ENCODE results near the gene HOXB4. TPM values are rescaled to one million over a fixed set of nuclear protein-coding genes. Genes with fewer than 3 reads are reported as not detected.

Gene HOXB4
- total RNA-seq, 1 experiment from 2014 or later, result 0.04 TPM

DNA sequence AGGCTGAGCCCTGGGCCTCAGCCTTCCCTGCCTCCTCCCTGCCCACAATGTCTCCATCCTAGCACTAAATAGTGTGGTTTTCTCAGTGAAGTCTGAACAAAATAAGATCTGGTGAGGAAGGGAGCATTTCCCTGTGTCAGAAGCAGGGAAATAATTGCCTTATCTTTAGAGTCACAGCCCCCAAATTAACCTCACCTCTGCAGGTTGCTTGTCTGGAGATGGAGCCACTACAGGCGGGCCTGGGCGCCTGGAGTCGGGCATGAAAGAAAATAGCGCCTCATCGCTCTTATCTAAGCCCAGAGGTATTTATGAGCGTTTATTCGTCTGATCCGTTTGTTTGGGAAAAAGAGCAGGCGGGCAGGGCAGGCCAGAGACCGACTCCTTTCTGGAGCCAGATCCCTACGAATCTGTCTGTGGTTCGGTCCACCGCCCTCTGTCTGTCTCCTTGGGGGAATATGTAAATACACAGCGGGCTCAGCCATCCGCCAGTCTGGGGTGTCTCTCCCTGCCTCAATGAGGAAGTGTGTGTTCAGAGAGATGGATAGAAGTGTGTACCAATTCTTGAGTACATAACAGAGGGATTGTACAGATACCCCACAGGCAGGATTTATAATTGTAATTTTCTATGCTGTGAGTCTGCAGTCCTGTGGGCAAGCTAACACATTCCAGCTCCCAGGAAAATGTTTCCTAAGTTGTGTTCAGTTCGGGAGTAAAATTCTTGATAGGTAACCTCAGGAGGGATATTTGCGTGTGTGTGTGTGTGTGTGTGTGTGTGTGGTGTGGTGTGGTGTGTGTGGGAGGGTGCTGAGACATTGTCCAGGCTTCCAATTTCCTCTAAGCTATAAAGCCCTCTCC, 22.3 kb upstream of the HOXB4 start:
- Mint-ChIP-seq H3K4me1 (peaks cover 30% of the 10 kb centered on the region), H3K36me3 (peaks cover 2% of the 10 kb centered on the region; the same call in 1 of the 2 replicates), H3K27me3 (ENCODE audit: low read depth) (peaks cover 100% of the 10 kb centered on the region; the same call in 1 of the 2 replicates), H3K4me3 (no peak overlapping the region), H3K9me3 (no peaks in the 10 kb centered on the region), H3K27ac (no peak overlapping the region)
- ChIA-PET POLR2A (no interaction called here), CTCF (interaction anchor here (1.2 to 1.6 kb wide), 4 partner anchors 12 to 248 kb away, joined by 4 to 5 read pairs (median 4); no protein-coding TSS in a partner anchor)
- TF ChIP-seq FOXK1 (CRISPR knock-in tag; IDR thresholded peaks at IDR 0.05) (no peak), TCF7 (CRISPR knock-in tag; IDR thresholded peaks at IDR 0.05; ENCODE audit: low read depth) (no peak), FOXJ3 (CRISPR knock-in tag; IDR thresholded peaks at IDR 0.05; ENCODE audit: borderline replicate concordance) (no peak)
- DNase-seq (ENCODE audit: low spot score) (no peak), ATAC-seq (no peak)

DNA sequence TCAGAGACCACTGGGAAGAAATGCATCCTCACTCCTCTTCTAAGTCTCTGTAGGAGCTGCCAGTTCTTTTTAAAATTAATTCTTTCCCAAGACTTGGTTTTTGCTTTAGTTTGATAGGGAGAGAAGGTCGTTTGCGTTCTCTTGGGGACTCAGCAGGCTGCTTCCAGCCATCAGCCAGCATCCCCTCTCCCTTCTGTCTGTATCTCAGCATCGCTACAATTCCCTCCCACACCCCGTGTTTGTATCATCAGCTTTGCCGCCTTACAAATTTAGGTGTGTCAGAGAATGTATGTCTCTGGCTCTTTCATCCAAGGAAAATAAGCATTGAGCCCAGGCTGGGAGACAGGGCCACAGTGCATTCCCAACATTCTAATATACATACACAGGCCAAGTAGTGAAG, 21.2 kb upstream of the HOXB4 start:
- DNase-seq (ENCODE audit: low spot score), result no peak
- TF ChIP-seq ZNF416 (CRISPR knock-in tag; IDR thresholded peaks at IDR 0.05) (no peak), ETV6 (CRISPR knock-in tag; IDR thresholded peaks at IDR 0.05) (no peak), JUN (CRISPR knock-in tag; IDR thresholded peaks at IDR 0.05) (no peak), E2F1 (CRISPR knock-in tag; IDR thresholded peaks at IDR 0.05) (no peak), FOXJ3 (CRISPR knock-in tag; IDR thresholded peaks at IDR 0.05; ENCODE audit: borderline replicate concordance) (no peak), CBFB (CRISPR knock-in tag; IDR thresholded peaks at IDR 0.05; ENCODE audit: low read depth) (no peak), ZNF219 (CRISPR knock-in tag; IDR thresholded peaks at IDR 0.05; ENCODE audit: borderline replicate concordance) (no peak), IRF2 (CRISPR knock-in tag; IDR thresholded peaks at IDR 0.05; ENCODE audit: borderline replicate concordance, low read depth) (no peak), MAX (CRISPR knock-in tag; IDR thresholded peaks at IDR 0.05) (no peak), JAZF1 (CRISPR knock-in tag; IDR thresholded peaks at IDR 0.05) (no peak), RORB (CRISPR knock-in tag; IDR thresholded peaks at IDR 0.05) (no peak), ZNF423 (CRISPR knock-in tag; IDR thresholded peaks at IDR 0.05) (no peak), NFE2L1 (CRISPR knock-in tag; IDR thresholded peaks at IDR 0.05) (no peak), ZNF121 (CRISPR knock-in tag; IDR thresholded peaks at IDR 0.05) (no peak), TEAD1 (CRISPR knock-in tag; IDR thresholded peaks at IDR 0.05) (no peak)
- TF ChIP-seq, protein P1, sequence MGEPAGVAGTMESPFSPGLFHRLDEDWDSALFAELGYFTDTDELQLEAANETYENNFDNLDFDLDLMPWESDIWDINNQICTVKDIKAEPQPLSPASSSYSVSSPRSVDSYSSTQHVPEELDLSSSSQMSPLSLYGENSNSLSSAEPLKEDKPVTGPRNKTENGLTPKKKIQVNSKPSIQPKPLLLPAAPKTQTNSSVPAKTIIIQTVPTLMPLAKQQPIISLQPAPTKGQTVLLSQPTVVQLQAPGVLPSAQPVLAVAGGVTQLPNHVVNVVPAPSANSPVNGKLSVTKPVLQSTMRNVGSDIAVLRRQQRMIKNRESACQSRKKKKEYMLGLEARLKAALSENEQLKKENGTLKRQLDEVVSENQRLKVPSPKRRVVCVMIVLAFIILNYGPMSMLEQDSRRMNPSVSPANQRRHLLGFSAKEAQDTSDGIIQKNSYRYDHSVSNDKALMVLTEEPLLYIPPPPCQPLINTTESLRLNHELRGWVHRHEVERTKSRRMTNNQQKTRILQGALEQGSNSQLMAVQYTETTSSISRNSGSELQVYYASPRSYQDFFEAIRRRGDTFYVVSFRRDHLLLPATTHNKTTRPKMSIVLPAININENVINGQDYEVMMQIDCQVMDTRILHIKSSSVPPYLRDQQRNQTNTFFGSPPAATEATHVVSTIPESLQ (CRISPR knock-in tag; IDR thresholded peaks at IDR 0.05), result no peak
- TF ChIP-seq, protein P2, sequence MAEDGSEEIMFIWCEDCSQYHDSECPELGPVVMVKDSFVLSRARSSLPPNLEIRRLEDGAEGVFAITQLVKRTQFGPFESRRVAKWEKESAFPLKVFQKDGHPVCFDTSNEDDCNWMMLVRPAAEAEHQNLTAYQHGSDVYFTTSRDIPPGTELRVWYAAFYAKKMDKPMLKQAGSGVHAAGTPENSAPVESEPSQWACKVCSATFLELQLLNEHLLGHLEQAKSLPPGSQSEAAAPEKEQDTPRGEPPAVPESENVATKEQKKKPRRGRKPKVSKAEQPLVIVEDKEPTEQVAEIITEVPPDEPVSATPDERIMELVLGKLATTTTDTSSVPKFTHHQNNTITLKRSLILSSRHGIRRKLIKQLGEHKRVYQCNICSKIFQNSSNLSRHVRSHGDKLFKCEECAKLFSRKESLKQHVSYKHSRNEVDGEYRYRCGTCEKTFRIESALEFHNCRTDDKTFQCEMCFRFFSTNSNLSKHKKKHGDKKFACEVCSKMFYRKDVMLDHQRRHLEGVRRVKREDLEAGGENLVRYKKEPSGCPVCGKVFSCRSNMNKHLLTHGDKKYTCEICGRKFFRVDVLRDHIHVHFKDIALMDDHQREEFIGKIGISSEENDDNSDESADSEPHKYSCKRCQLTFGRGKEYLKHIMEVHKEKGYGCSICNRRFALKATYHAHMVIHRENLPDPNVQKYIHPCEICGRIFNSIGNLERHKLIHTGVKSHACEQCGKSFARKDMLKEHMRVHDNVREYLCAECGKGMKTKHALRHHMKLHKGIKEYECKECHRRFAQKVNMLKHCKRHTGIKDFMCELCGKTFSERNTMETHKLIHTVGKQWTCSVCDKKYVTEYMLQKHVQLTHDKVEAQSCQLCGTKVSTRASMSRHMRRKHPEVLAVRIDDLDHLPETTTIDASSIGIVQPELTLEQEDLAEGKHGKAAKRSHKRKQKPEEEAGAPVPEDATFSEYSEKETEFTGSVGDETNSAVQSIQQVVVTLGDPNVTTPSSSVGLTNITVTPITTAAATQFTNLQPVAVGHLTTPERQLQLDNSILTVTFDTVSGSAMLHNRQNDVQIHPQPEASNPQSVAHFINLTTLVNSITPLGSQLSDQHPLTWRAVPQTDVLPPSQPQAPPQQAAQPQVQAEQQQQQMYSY (CRISPR knock-in tag; IDR thresholded peaks at IDR 0.05), result no peak
- TF ChIP-seq, protein P3, sequence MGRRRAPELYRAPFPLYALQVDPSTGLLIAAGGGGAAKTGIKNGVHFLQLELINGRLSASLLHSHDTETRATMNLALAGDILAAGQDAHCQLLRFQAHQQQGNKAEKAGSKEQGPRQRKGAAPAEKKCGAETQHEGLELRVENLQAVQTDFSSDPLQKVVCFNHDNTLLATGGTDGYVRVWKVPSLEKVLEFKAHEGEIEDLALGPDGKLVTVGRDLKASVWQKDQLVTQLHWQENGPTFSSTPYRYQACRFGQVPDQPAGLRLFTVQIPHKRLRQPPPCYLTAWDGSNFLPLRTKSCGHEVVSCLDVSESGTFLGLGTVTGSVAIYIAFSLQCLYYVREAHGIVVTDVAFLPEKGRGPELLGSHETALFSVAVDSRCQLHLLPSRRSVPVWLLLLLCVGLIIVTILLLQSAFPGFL (CRISPR knock-in tag; IDR thresholded peaks at IDR 0.05; ENCODE audit: borderline replicate concordance), result no peak
- CTCF ChIA-PET, result no interaction called here
- peaks cover 100% of the 10 kb centered on the region; the same call in 1 of the 2 replicates for H3K27me3 Mint-ChIP-seq (ENCODE audit: low read depth)
- no peak for ATAC-seq
- POLR2A ChIA-PET, result no interaction called here
- no peak overlapping the region for H3K4me3 Mint-ChIP-seq
- H3K9me3 Mint-ChIP-seq, result no peaks in the 10 kb centered on the region
- no peak overlapping the region for H3K27ac Mint-ChIP-seq
- H3K4me1 Mint-ChIP-seq, result peaks cover 37% of the 10 kb centered on the region
- peaks cover 2% of the 10 kb centered on the region; the same call in 1 of the 2 replicates for H3K36me3 Mint-ChIP-seq
